K562 (cell line): Measurements from ENCODE around the gene TTLL10. TPM values are rescaled to one million over a fixed set of nuclear protein-coding genes. Genes with fewer than 3 reads are reported as not detected.
A peak's percentile ranks its signal among the peaks of the same experiment; 100 is the strongest.

Experiments
- FOXJ2 ChIP-seq: fragments of 200-800 bp; sonication (Bioruptor generic); IDR thresholded peaks from 2 replicates; pipeline ENCODE4 v1.6.1; 2016; ENCODE audit warnings: missing genetic modification characterization, missing compliant biosample characterization
- HDAC2 ChIP-seq: fragments of 450-650 bp; IDR thresholded peaks from 2 replicates; pipeline ENCODE4 v1.6.1; 2016; ENCODE audit warnings: mild to moderate bottlenecking
- JUND ChIP-seq, 2 experiments: IDR thresholded peaks; 2 replicates in 1 of 2; 3 replicates in 1 of 2; pipeline ENCODE4 v1.6.1; 2011; ENCODE audit warnings: borderline replicate concordance in 2 of 2, low read depth in 2 of 2, low read length in 2 of 2, improper control_type of control experiment in 1 of 2, missing biosample characterization in 1 of 2, missing genetic modification characterization in 1 of 2, missing genetic modification reagents in 1 of 2
- KLF13 ChIP-seq: fragments of 450-650 bp; IDR thresholded peaks from 2 replicates; pipeline ENCODE4 v1.6.1; 2016; ENCODE audit warnings: missing genetic modification characterization, low read depth, mild to moderate bottlenecking, missing compliant biosample characterization, moderate library complexity, borderline replicate concordance
- LEF1 ChIP-seq: fragments of 450-650 bp; IDR thresholded peaks from 2 replicates; pipeline ENCODE4 v1.6.1; 2016; ENCODE audit warnings: mild to moderate bottlenecking
- SP1 ChIP-seq: sonication (generic); formaldehyde crosslinking; IDR thresholded peaks from 2 replicates; pipeline ENCODE4 v1.8.1; 2022; ENCODE audit warnings: mild to moderate bottlenecking, missing genetic modification reagents
- TSC22D4 ChIP-seq: fragments of 450-650 bp; IDR thresholded peaks from 2 replicates; pipeline ENCODE4 v1.6.1; 2016; ENCODE audit warnings: missing genetic modification characterization, missing biosample characterization, control low read depth
- U2AF1 ChIP-seq: fragments of 200-400 bp; formaldehyde crosslinking; optimal IDR thresholded peaks from 2 replicates; pipeline ENCODE3; 2017; ENCODE audit warnings: mild to moderate bottlenecking, low read depth, low read length, moderate library complexity
- XRCC4 ChIP-seq: IDR thresholded peaks from one replicate; pipeline ENCODE4 v1.6.1; 2011; ENCODE audit not compliant: insufficient read depth, insufficient read length; ENCODE audit errors: extremely low read depth
- ZFP1 ChIP-seq: fragments of 450-650 bp; formaldehyde crosslinking; IDR thresholded peaks from 2 replicates; pipeline ENCODE4 v1.4.0; 2020; ENCODE audit warnings: mild to moderate bottlenecking, mixed read lengths
- ZNF12 ChIP-seq: sonication (generic); formaldehyde crosslinking; IDR thresholded peaks from 2 replicates; pipeline ENCODE4 v1.4.0; 2020; ENCODE audit warnings: mild to moderate bottlenecking, missing genetic modification reagents
- ZNF766 ChIP-seq: fragments of 200-800 bp; sonication (Bioruptor generic); conservative IDR thresholded peaks from 2 replicates; pipeline ENCODE4 v1.6.1; 2016; ENCODE audit warnings: missing genetic modification characterization, missing compliant biosample characterization
- polyA plus RNA-seq, 8 experiments: library from polyadenylated mRNA; depleted of rRNA in 4 of 8; stranded (reverse) in 5 of 8; unstranded in 3 of 8; fragments of >200 nt; fragmentation: Nextera tagmentation in 2 of 8; fragmentation: Illumina TruSeq in 1 of 8; extraction: Ambion mirVana in 2 of 8; extraction: Trizol in 1 of 8; gene quantifications; 2 replicates each; pipeline versions ENCODE4 v1.2.1 to v1.2.3, GENCODE V29; 2011 to 2014; ENCODE audit warnings: inconsistent platforms in 1 of 8, missing spikeins in 1 of 8
- total RNA-seq, 7 experiments: library from RNA; depleted of rRNA in 6 of 7; stranded (reverse); fragments of >200 nt in 6 of 7; fragmentation: Illumina TruSeq in 2 of 7; extraction: Trizol in 2 of 7; gene quantifications; 2 replicates each; pipeline versions ENCODE4 v1.2.1 to v1.2.3, GENCODE V29; 2011 to 2021; ENCODE audit warnings: low replicate concordance in 1 of 7
- TF ChIP-seq, protein P1 (sequence below): fragments of 250-450 bp; sonication (Bioruptor Pico); IDR thresholded peaks from 2 replicates; pipeline ENCODE4 v1.5.0; 2021
- TF ChIP-seq, protein P2 (sequence below), 2 experiments: fragments of 450-650 bp; formaldehyde crosslinking in 1 of 2; IDR thresholded peaks; 2 replicates each; pipeline versions ENCODE4 v1.4.0 to v1.6.1; 2014 to 2020; ENCODE audit warnings: mild to moderate bottlenecking in 2 of 2, borderline replicate concordance in 1 of 2, low read depth in 1 of 2
- TF ChIP-seq, protein P3 (sequence below): fragments of 150-350 bp; conservative IDR thresholded peaks from 2 replicates; pipeline ENCODE4 v1.6.1; 2014; ENCODE audit warnings: low read length

The TTLL10 gene
- total and polyA plus RNA-seq, 9 of the 15 experiments (the other 6 are each of a cell fraction or from before 2014, with no cell fraction given), result not detected

DNA sequence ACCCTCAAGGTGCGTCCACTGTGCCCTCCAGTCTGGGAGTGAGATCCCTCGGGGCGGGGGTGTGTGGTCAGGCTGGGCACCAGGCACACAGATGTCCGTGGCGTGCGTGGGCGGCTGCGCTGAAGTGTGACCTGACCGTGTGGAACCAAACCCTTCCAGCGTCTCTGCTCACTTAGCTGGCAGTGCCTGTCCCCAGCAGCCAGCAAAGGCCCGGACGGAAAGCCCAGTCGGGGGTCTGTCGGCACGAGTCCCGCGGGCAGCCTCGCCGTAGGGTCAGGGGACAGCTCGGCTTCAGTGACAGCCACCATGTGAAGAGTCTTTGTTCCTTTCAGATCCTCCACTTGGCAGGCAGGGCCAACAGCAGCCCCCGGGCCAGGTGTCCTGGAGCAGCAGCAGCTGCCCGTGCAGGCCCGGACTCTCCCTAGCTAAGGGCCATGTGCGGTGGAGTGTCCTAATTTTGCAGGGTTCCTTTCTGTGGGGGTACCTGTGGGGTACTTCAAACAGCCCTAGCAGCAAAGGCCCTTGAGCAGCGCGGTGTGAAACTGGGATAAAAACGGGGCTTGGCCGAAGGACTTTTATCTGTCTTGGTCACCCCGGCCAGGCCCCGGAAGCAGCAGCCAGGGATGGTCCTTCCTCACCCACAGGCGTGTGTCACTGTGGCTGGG, 11.6 kb downstream of the TTLL10 start (continued):
- TF ChIP-seq, protein P1, sequence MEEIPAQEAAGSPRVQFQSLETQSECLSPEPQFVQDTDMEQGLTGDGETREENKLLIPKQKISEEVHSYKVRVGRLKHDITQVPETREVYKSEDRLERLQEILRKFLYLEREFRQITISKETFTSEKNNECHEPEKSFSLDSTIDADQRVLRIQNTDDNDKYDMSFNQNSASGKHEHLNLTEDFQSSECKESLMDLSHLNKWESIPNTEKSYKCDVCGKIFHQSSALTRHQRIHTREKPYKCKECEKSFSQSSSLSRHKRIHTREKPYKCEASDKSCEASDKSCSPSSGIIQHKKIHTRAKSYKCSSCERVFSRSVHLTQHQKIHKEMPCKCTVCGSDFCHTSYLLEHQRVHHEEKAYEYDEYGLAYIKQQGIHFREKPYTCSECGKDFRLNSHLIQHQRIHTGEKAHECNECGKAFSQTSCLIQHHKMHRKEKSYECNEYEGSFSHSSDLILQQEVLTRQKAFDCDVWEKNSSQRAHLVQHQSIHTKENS, result no peak
- TF ChIP-seq KLF13 (tag) (no peak), LEF1 (0 out of 2 replicates have a peak, but pooled peaks have one; percentile 32), FOXJ2 (tag) (no peak), JUND (IDR thresholded peaks at IDR 0.05; ENCODE audit: borderline replicate concordance, low read depth, low read length) (no peak), JUND (tag; IDR thresholded peaks at IDR 0.05; ENCODE audit: borderline replicate concordance, low read depth, low read length) (no peak; the same call in 2 of the 3 replicates), ZNF766 (CRISPR knock-in tag) (no peak), ZNF12 (CRISPR knock-in tag) (no peak; the same call in 1 of the 2 replicates), HDAC2 (no peak), SP1 (CRISPR knock-in tag) (peak; percentile 35; the same call in 1 of the 2 replicates), U2AF1 (no peak), TSC22D4 (tag) (no peak), XRCC4 (no peak), ZFP1 (CRISPR knock-in tag) (no peak)
- TF ChIP-seq, protein P2, sequence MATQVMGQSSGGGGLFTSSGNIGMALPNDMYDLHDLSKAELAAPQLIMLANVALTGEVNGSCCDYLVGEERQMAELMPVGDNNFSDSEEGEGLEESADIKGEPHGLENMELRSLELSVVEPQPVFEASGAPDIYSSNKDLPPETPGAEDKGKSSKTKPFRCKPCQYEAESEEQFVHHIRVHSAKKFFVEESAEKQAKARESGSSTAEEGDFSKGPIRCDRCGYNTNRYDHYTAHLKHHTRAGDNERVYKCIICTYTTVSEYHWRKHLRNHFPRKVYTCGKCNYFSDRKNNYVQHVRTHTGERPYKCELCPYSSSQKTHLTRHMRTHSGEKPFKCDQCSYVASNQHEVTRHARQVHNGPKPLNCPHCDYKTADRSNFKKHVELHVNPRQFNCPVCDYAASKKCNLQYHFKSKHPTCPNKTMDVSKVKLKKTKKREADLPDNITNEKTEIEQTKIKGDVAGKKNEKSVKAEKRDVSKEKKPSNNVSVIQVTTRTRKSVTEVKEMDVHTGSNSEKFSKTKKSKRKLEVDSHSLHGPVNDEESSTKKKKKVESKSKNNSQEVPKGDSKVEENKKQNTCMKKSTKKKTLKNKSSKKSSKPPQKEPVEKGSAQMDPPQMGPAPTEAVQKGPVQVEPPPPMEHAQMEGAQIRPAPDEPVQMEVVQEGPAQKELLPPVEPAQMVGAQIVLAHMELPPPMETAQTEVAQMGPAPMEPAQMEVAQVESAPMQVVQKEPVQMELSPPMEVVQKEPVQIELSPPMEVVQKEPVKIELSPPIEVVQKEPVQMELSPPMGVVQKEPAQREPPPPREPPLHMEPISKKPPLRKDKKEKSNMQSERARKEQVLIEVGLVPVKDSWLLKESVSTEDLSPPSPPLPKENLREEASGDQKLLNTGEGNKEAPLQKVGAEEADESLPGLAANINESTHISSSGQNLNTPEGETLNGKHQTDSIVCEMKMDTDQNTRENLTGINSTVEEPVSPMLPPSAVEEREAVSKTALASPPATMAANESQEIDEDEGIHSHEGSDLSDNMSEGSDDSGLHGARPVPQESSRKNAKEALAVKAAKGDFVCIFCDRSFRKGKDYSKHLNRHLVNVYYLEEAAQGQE (IDR thresholded peaks at IDR 0.05; ENCODE audit: borderline replicate concordance), result no peak
- TF ChIP-seq, protein P2 (CRISPR knock-in tag; IDR thresholded peaks at IDR 0.05; ENCODE audit: low read depth), result no peak
- TF ChIP-seq, protein P3, sequence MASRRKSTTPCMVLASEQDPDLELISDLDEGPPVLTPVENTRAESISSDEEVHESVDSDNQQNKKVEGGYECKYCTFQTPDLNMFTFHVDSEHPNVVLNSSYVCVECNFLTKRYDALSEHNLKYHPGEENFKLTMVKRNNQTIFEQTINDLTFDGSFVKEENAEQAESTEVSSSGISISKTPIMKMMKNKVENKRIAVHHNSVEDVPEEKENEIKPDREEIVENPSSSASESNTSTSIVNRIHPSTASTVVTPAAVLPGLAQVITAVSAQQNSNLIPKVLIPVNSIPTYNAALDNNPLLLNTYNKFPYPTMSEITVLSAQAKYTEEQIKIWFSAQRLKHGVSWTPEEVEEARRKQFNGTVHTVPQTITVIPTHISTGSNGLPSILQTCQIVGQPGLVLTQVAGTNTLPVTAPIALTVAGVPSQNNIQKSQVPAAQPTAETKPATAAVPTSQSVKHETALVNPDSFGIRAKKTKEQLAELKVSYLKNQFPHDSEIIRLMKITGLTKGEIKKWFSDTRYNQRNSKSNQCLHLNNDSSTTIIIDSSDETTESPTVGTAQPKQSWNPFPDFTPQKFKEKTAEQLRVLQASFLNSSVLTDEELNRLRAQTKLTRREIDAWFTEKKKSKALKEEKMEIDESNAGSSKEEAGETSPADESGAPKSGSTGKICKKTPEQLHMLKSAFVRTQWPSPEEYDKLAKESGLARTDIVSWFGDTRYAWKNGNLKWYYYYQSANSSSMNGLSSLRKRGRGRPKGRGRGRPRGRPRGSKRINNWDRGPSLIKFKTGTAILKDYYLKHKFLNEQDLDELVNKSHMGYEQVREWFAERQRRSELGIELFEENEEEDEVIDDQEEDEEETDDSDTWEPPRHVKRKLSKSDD, result no peak
